HG03342 (cell line): Measurements from ENCODE around the gene OSM.
A peak's percentile ranks its signal among the peaks of the same experiment; 100 is the strongest.

ENCODE experiments used
- ATAC-seq: cut with Tn5 transposase; IDR thresholded peaks from one replicate; pipeline ENCODE4 v1.9.1; 2021; ENCODE audit warnings: mild to moderate bottlenecking, moderate library complexity; ENCODE audit not compliant: unreplicated experiment

OSM gene

GRCh38 chr22:30285846-30286200 lies 19.2 kb upstream of the OSM start:
- no peak for ATAC-seq

DNA sequence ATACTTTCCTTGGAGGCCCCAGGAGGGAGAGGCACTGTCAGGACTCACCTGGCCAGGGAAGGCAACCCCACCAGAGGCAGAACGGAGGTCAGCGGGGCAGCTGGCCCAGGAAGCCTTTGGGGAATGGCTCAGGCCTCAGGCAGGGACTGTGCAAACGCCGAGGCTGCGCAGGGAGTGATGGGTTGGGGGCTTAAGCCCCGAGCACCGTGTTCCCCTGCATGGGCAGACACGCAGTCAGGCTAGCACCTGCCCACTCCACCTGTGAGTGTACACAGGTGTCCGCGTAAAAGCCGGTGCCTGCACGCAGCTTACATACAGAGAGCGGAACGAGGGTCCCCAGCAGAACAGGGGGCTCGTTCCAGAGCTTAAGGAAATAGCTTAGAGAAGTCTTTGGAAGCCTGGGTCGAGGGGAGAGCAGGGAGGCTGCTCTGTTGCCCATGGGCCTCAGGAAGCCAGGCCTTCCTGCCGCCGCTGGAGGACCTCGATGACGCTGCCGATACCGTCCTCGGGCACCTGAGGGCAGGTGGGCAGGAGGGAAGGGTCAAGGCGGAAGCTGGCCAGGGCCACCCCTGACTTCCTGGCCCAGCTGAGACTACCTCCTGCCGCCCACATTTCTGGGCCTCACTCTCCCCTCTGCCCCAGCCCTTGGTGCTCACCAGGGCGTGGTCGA lies 18.7 kb upstream of the OSM start:
- ATAC-seq = no peak

DNA sequence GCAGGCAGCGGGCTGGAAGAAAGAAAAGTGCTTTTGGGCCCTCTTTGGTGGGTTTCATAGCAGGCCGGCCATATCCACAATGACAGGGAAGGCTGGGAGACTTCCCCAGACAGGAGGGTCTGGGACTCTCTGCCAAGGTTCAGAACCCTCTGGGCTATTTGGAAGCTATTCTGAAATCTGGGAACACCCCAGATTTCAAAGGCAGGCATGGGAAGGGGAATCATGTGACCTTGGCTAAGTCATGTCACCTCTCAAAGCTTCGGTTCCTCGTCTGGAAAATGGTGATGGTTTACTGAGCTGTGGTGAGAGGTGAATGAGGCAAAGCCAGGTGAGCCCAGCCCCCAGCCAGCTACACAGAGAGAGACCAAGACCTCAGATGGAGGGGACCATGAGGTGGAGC lies 18.0 kb upstream of the OSM start:
- ATAC-seq = no peak

DNA sequence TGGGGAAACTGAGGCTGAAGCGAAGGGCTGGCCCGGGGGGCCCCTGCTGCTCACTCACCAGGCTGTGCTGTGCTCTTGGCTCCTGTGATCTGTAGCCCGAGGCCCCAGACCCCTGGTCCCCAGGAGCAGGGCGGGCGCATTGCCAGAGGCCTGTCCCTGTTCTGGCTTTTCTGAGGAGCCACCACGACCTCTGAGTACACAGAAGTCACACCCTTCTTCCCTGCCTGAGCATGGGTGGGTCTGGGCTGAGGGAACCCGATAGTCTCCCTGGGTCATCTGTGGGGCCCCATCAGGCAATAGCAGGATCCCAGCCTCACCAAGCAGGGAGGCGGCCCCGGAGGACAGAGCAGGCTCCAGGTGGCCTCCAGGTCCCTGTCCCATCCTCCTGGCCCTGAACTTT lies 17.5 kb upstream of the OSM start:
- no peak for ATAC-seq

DNA sequence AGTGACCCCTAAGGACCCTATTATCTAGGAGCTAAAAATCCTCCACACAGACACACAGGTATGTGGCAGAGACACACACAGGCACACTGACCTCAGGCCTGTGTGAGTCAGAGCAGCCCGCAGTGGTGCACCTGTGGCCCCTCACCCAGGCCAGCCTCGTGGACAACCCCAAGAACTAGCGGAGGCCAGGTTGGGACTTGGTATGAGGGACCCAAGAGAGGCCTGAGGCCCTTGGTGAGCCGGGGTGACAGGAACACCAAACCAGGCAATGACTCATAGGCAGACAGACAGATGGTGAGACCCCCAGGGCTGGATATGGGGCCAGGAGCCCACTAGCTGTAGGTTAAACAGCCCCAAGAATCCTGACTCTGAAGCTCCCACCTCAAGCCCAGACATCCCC lies 16.7 kb upstream of the OSM start:
- ATAC-seq = no peak

- no peak for ATAC-seq
Measured at GRCh38 chr22:30282616-30283046, 16.0 kb upstream of the OSM start.

DNA sequence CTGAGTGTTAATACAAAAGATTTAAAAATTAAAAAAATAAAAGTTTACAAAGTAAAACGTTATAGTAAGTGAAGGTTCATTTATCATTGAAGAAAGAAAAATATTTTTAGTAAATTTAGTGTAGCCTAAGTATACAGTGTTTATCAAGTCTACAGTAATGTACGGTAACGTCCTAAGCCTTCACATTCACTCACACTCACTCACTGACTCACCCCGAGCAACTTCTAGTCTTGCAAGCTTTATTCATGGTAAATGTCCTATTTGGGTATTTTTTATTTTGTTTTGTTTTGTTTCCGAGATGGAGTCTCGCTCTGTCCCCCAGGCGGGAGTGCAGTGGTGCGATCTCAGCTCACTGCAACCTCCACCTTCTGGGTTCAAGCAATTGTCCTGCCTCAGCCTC lies 13.9 kb upstream of the OSM start:
- no peak for ATAC-seq

GRCh38 chr22:30279932-30280331 lies 13.3 kb upstream of the OSM start:
- ATAC-seq = no peak

- ATAC-seq = no peak
Measured at GRCh38 chr22:30279046-30279788, 12.6 kb upstream of the OSM start.

GRCh38 chr22:30277547-30278344 lies 11.1 kb upstream of the OSM start:
- no peak for ATAC-seq

DNA sequence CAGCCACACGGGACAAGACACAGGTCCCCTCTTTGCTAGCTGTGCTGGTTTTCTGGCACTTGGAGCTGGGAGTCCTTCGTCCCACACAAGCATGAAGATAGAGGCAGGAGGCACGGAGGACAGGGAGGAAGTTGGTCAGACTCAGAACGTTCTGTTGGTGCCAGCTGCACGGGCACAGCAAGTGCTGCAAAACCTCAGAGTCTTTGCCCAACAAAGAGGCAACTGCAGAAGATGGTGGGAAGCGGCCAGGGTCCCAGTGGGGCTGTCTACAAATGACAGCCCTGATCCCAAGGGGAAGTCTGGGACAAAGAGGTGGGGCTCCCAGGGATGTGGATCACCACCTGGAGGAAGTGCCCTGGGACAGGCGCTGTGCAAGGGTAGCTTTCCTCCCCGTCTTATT lies 9.4 kb upstream of the OSM start:
- no peak for ATAC-seq

DNA sequence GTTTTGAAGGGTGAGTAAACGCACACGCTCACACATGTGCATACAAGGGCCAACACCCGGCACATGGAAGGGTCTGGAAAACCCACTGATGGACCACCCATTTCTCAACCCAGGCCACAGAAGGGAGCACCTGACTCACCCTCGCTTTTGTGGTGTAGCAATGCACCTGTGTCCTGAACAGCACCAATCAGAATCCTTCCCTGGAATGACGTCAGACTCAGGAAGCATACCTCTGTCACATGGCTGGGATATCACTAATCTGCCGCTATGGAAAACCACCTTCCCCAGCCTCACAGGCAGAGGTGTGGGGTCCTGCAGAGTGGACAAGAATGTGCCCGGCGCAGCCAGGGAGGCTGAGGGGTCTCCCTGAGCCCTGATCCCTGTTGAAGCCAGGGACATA lies 9.0 kb upstream of the OSM start:
- no peak for ATAC-seq

- ATAC-seq = no peak
Measured at GRCh38 chr22:30274437-30274812, 7.8 kb upstream of the OSM start.

- no peak for ATAC-seq
Measured at GRCh38 chr22:30273711-30274436, 7.2 kb upstream of the OSM start.

DNA sequence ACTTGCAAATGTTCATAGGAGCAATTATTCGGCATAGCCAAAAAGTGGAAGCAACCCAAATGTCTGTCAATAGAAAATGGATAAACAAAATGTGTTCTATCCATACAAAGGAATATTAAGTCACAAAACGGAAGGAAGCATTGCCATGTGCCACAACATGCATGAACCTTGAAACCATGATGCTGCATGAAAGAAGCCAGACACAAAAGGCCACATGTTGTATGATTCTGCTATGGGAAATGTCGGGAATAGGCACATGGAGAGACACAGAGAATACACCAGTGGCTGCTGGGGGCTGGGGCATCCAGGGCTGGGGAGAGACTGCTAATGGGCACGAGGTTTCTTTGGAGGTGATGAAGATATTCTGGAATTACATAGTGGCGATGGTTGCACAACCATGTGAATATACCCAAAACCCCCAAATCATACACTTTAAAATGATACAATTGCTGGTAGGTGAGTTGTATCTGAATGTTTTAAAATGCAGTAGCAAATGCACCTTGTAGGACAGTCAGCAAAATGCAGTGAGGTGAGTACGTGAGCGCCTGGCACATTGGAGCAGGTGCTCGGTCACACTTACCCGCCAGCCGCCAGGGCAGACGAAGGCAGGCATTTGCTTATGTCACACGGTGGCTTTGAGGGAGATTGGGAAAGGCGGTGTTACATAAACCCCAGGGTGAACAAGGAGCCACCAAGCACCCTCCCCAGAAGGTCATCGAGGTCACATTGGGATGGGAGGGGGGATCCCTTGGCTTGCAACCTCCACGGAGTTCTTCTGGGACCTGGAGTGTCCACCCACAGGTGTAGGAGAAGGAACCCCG lies 6.3 kb upstream of the OSM start:
- ATAC-seq = no peak

GRCh38 chr22:30270832-30271231 lies 4.2 kb upstream of the OSM start:
- ATAC-seq = no peak

DNA sequence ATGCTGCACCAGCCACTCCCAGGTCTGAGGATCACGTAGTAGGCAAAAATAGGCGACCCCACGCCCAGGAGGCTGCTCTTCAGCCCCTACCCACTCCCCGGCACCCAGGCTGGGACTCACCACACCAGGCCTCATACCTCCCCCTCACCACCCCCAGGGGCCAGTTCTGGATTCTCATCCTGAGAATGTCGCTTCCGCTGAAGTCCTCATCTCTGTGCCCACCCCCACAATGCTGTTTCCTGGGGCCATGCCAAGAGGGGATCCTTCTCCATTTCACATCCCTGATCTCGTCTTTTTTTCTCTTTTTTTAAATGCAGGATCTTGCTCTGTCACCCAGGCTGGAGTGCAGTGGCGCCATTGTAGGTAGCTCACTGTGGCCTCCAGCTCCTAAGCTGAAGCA lies 1.7 kb upstream of the OSM start:
- no peak for ATAC-seq

DNA sequence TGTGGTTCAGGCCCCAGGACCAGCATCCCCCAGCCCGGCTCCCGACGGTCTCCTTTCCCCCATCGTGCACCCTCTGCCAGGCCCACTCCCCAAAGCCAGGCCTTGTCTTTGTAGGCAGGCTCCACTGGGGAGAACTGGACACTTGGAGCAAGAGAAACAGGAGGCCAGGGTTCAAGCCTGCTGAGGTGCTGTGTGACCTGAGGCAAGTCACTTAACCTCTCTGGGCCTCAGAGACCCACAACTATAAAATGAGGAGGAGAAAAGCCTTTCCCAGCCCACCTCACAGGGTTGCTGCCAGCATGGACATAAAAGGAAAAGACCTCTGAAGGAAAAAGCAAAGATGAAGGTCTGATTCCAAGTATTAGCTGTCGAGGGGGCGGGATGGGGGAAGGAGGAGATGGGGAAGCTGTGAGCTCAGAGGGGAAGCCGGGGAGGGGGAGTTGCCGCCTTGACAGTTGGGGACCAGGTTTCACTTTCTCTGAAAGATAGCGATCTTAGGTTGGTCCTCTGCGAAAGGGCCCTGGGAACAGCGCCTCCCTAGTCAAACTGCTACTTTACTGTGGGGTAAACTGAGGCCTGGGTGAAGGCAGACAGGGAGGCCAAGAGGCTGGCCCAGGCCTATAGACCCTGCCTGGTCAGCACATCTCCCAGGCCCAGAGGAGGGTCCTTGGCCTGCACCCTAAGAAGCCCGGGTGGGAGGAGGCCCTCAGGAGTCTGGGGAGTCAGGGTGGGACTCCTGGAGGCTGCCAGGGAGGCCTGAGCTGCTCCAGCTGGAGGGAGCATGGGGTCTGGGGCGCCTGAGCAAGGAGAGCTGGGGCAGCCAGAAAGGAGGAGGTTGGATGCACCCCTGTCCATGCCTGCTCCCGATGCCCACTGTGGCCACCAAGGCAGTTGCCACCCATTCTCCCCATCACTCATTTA lies 991 bp upstream of the OSM start:
- ATAC-seq = no peak

- ATAC-seq = peak; percentile 69
Measured at GRCh38 chr22:30265823-30266444, 717 bp downstream of the OSM start.
